Esophagus muscularis mucosa (tissue), 4 donors: ENCODE data around the gene BCAS1. TPM values are rescaled to one million over a fixed set of nuclear protein-coding genes. Genes with fewer than 3 reads are reported as not detected.
A peak's percentile ranks its signal among the peaks of the same experiment; 100 is the strongest.

Experiments
- DNase-seq: peaks from one replicate; pipeline ENCODE4 v3.0.0-alpha.2; 2017; ENCODE audit errors: extremely low spot score
- H3K27ac ChIP-seq, 4 donors: fragments of 200-600 bp; sonication (generic); replicated peaks in 1 of 4; 1 replicate in 3 of 4; 2 replicates in 1 of 4; pipeline ENCODE4 v1.5.1; 2016 to 2019; ENCODE audit warnings: mild to moderate bottlenecking in 1 of 4
- H3K27me3 ChIP-seq, 4 donors: fragments of 200-600 bp; sonication (generic); one replicate each; pipeline versions ENCODE4 v1.5.1 to v1.6.0; 2016 to 2019
- H3K36me3 ChIP-seq, 4 donors: fragments of 200-600 bp; sonication (generic); one replicate each; pipeline ENCODE4 v1.5.1; 2016 to 2019
- H3K4me1 ChIP-seq, 4 donors: fragments of 200-600 bp; sonication (generic); one replicate each; pipeline ENCODE4 v1.5.1; 2016 to 2019
- H3K4me3 ChIP-seq, 4 donors: fragments of 200-600 bp; sonication (generic); 1 replicate in 2 of 4; 2 replicates in 2 of 4; pipeline ENCODE4 v1.5.1; 2016 to 2019; ENCODE audit warnings: mild to moderate bottlenecking in 4 of 4, moderate library complexity in 1 of 4
- H3K9me3 ChIP-seq, 4 donors: fragments of 200-600 bp; sonication (generic); 1 replicate in 3 of 4; 2 replicates in 1 of 4; pipeline ENCODE4 v1.5.1; 2016 to 2019
- CTCF ChIP-seq, 3 experiments: fragments of 200-600 bp in 2 of 3; fragments of 450-650 bp in 1 of 3; sonication (generic) in 2 of 3; IDR thresholded peaks; one replicate each; pipeline ENCODE4 v1.5.1; 2017 to 2019; ENCODE audit warnings: antibody characterized with exemption in 3 of 3, mild to moderate bottlenecking in 2 of 3, moderate library complexity in 1 of 3
- EP300 ChIP-seq: sonication (generic); formaldehyde crosslinking; IDR thresholded peaks from one replicate; pipeline ENCODE4 v1.6.1; 2017; ENCODE audit warnings: antibody characterized with exemption
- POLR2A ChIP-seq: fragments of 450-650 bp; IDR thresholded peaks from one replicate; pipeline ENCODE4 v1.6.1; 2017; ENCODE audit warnings: antibody characterized with exemption, moderate library complexity, mild to moderate bottlenecking, low read depth
- POLR2AphosphoS5 ChIP-seq, 2 donors: sonication (generic); formaldehyde crosslinking; IDR thresholded peaks; one replicate each; pipeline ENCODE4 v1.6.1; 2017; ENCODE audit warnings: antibody characterized with exemption in 2 of 2
- WGBS: methylation state at CpG from one replicate; pipeline ENCODE4 v1.1.5; 2018; 5-methylcytosine and 5-hydroxymethylcytosine counted together
- intact Hi-C: fragments of 100-400 bp; cut with DNase I; formaldehyde crosslinking; loops from one replicate; pipeline ENCODE4 v1.15.1; 2023
- total RNA-seq, 4 donors: library from RNA; depleted of rRNA; stranded (reverse); fragments of >200 nt; gene quantifications; one replicate each; pipeline versions ENCODE4 v1.1.0 to v1.2.1, GENCODE V29; 2016

The BCAS1 gene
- total RNA-seq, 4 donors from 2014 or later = 0.13 to 0.46 TPM; not detected in 2

- no peak for TF ChIP-seq POLR2A
- TF ChIP-seq POLR2AphosphoS5 (IDR thresholded peaks at IDR 0.05) = no peak
- no peak for TF ChIP-seq EP300
- no peak for TF ChIP-seq CTCF (IDR thresholded peaks at IDR 0.05)
- 85% methylated on average over 2 of the region's 2 CpGs for WGBS
These were observed 21.9 kb downstream of the BCAS1 start for GRCh38 chr20:54048481-54048880.

DNA sequence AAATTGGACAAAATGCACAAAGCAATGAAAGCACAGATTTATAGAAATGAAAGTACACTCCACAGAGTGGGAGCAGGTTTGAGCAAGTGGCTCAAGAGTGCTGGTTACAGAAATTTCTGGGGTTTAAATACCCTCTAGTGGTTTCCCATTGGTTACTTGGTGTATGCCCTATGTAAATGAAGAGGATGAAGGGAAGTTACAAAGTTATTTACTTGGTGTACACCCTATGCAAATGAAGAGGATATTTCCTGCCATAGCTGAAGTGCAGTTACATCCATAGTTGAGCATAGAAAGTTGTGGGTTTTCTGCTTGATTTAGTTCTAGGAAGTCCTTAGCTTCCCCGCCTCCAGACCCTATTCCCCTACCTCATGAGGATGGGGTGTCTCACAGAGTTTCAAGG, 22.7 kb downstream of the BCAS1 start:
- intact Hi-C loops = no loop called here
- Histone ChIP-seq H3K36me3 (no peaks in the 10 kb centered on the region), H3K27me3 (no peaks in the 10 kb centered on the region), H3K4me3 (no peak overlapping the region), H3K9me3 (peaks cover 0 to 4% (median 0%) of the 10 kb centered on the region in 4 donors), H3K27ac (no peak overlapping the region), H3K4me1 (no peaks in the 10 kb centered on the region)
- no peak for DNase-seq
- TF ChIP-seq POLR2A = no peak
- no peak for TF ChIP-seq CTCF (IDR thresholded peaks at IDR 0.05)
- no peak for TF ChIP-seq EP300
- no peak for TF ChIP-seq POLR2AphosphoS5 (IDR thresholded peaks at IDR 0.05)
- WGBS = 92% methylated on average over 1 of the region's 1 CpG

More at GRCh38 chr20:54048481-54048880, 21.9 kb downstream of the BCAS1 start:
- intact Hi-C loops = no loop called here
- H3K27me3 ChIP-seq = no peaks in the 10 kb centered on the region
- H3K4me3 ChIP-seq = no peak overlapping the region
- H3K27ac ChIP-seq = no peak overlapping the region
- no peaks in the 10 kb centered on the region for H3K4me1 ChIP-seq
- no peak for DNase-seq
- H3K36me3 ChIP-seq = no peaks in the 10 kb centered on the region
- peaks cover 0 to 4% (median 0%) of the 10 kb centered on the region in 4 donors for H3K9me3 ChIP-seq

GRCh38 chr20:54047048-54047447, 23.3 kb downstream of the BCAS1 start:
- TF ChIP-seq POLR2A = no peak
- TF ChIP-seq CTCF (IDR thresholded peaks at IDR 0.05) = no peak
- no peak for TF ChIP-seq EP300
- TF ChIP-seq POLR2AphosphoS5 (IDR thresholded peaks at IDR 0.05) = no peak
- no peak overlapping the region for H3K4me3 ChIP-seq
- WGBS = 87% methylated on average over 2 of the region's 2 CpGs
- peaks cover 0 to 4% (median 0%) of the 10 kb centered on the region in 4 donors for H3K9me3 ChIP-seq
- DNase-seq = no peak
- no peak overlapping the region for H3K27ac ChIP-seq
- H3K4me1 ChIP-seq = no peaks in the 10 kb centered on the region
- intact Hi-C loops = no loop called here
- no peaks in the 10 kb centered on the region for H3K27me3 ChIP-seq
- no peaks in the 10 kb centered on the region for H3K36me3 ChIP-seq

- no peaks in the 10 kb centered on the region for H3K36me3 ChIP-seq
- DNase-seq = no peak
- H3K4me1 ChIP-seq = no peaks in the 10 kb centered on the region
- TF ChIP-seq CTCF (IDR thresholded peaks at IDR 0.05) (no peak), POLR2AphosphoS5 (IDR thresholded peaks at IDR 0.05) (peak in 1 of 2 donors; percentile 38), POLR2A (no peak), EP300 (no peak)
- H3K4me3 ChIP-seq = no peak overlapping the region
- intact Hi-C loops = no loop called here
- no peaks in the 10 kb centered on the region for H3K9me3 ChIP-seq
- no peaks in the 10 kb centered on the region for H3K27me3 ChIP-seq
- H3K27ac ChIP-seq = no peak overlapping the region
These were observed 26.2 kb downstream of the BCAS1 start for GRCh38 chr20:54044156-54044555.
